Brain microvascular endothelial cell (primary cell): Measurements from ENCODE around the gene FADS1.
A peak's percentile ranks its signal among the peaks of the same experiment; 100 is the strongest.

Experiments used
- DNase-seq: peaks from one replicate; pipeline ENCODE4 v3.0.0-alpha.2; 2020
- H3K27ac ChIP-seq: fragments of 250-450 bp; sonication (Bioruptor Pico); 2 replicates; pipeline ENCODE4 v1.5.1; 2020; ENCODE audit warnings: mild to moderate bottlenecking, moderate library complexity
- H3K27me3 ChIP-seq: fragments of 250-450 bp; sonication (Bioruptor Pico); replicated peaks from 2 replicates; pipeline ENCODE4 v1.5.1; 2020; ENCODE audit warnings: mild to moderate bottlenecking
- H3K36me3 ChIP-seq: fragments of 250-450 bp; sonication (Bioruptor Pico); replicated peaks from 2 replicates; pipeline ENCODE4 v1.5.1; 2020; ENCODE audit warnings: mild to moderate bottlenecking
- H3K4me3 ChIP-seq: 2 replicates; pipeline ENCODE4 v1.5.1; 2011; ENCODE audit warnings: low read depth, mild to moderate bottlenecking, control low read depth, low read length, moderate library complexity
- in situ Hi-C: cut with HindIII; loops from 2 replicates; pipeline ENCODE4 v1.10.0; 2017; ENCODE audit warnings: low sequenced_read_pairs, low pct_ligation_motif_present
- TF ChIP-seq, protein P1 (sequence below): IDR thresholded peaks from 2 replicates; pipeline ENCODE4 v1.5.1; 2011; ENCODE audit warnings: low read depth, mild to moderate bottlenecking, moderate library complexity, low read length, control low read depth, inconsistent platforms; ENCODE audit errors: missing control alignments

Gene FADS1

DNA sequence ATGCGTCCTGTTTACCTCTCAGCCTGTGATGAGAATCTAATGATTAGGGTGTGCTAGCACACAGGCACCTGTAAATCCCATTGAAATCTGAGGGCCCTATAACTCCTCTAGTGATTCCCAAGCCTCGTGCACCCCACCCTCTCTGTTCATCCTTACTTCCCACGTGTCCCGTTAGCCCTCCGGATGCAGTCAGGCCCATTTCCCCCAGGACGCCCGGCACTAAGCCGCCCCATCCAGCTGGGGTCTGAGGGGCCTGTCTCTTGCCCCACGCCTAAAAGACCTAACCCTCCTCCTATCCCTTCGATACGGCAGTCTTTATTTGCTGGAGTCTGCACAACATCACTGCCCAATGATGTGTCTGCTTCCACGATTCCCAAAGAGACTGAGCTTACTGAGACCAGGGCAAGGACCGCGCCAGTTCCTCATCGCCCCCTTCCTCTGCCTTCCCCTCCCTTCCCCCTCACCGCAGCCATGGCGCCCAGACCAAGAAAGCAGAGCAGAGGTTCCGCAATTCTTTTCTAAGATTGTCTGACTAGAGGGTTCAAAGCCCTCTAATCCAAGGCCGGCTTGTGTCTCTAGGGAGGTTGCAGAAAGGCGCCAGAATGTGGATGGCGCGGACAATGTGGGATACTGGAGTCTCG is 10.2 kb upstream of the FADS1 start:
- no peak for DNase-seq
- Histone ChIP-seq H3K4me3 (peak overlapping the region; percentile 97), H3K27ac (peak overlapping the region; percentile 58), H3K36me3 (no peaks in the 10 kb centered on the region), H3K27me3 (no peaks in the 10 kb centered on the region)
- TF ChIP-seq, protein P1, sequence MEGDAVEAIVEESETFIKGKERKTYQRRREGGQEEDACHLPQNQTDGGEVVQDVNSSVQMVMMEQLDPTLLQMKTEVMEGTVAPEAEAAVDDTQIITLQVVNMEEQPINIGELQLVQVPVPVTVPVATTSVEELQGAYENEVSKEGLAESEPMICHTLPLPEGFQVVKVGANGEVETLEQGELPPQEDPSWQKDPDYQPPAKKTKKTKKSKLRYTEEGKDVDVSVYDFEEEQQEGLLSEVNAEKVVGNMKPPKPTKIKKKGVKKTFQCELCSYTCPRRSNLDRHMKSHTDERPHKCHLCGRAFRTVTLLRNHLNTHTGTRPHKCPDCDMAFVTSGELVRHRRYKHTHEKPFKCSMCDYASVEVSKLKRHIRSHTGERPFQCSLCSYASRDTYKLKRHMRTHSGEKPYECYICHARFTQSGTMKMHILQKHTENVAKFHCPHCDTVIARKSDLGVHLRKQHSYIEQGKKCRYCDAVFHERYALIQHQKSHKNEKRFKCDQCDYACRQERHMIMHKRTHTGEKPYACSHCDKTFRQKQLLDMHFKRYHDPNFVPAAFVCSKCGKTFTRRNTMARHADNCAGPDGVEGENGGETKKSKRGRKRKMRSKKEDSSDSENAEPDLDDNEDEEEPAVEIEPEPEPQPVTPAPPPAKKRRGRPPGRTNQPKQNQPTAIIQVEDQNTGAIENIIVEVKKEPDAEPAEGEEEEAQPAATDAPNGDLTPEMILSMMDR: no peak
- in situ Hi-C loops: no loop called here

DNA sequence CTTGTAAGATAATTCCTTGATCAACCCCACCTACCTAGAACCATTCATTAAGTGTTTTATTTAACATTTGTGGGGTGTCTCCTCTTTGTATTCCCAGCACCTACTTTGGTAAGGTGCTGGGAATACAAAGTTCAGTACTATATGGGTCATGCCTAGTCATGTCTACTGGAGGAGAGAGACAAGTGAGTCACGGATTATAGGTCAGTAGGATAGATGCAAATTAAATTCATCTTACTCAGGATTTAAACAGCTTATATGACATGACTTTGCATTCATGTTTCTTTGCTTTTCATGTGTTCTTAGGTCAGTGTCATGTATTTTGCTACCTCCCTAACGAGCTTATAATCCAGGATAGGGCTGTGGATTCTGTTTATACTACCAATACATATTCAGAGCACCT is 3.4 kb upstream of the FADS1 start:
- no peaks in the 10 kb centered on the region for H3K36me3 ChIP-seq
- H3K27me3 ChIP-seq: no peaks in the 10 kb centered on the region
- H3K27ac ChIP-seq: no peak overlapping the region
- DNase-seq: peak; percentile 13
- H3K4me3 ChIP-seq: no peak overlapping the region
- TF ChIP-seq, protein P1: no peak
- in situ Hi-C loops: no loop called here

DNA sequence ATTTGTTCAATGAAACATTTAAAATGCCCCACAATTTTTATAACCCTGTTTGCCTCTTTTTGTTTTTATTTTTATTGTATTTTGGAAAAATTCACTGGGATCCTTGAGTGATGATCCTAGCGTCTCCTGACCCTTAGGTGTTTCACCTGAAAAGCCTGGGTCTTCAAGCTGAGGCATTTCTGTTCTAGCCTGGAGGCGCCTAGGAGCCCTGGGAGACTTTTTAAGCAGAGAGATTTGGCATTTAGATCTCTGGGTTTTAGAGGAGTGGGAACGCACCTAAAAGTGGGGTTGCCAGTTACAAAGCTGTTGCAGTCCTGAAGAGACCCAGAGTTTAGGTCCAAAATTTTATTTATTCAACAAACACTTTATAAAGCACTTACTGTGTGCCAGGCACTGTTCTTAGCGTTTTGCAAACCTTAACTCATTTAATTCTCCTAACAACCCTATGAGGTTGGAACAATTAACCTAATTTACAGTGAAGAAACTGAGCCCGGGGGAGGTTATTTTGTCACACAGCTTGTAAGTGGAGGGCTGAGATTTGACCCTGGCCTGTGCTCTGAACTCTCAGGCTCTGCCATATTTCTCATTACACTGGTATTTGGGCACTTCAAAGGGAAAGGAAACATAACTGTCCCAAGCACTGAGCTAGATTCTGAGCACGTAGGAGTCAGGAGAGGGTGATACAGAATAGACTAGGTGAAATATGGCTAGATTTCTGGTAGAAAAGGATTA is 834 bp upstream of the FADS1 start:
- DNase-seq: no peak
- Histone ChIP-seq H3K4me3 (peak overlapping the region; percentile 89), H3K27me3 (no peaks in the 10 kb centered on the region), H3K27ac (no peak overlapping the region), H3K36me3 (peaks cover 5% of the 10 kb centered on the region)
- in situ Hi-C loops: no loop called here
- TF ChIP-seq, protein P1: no peak

DNA sequence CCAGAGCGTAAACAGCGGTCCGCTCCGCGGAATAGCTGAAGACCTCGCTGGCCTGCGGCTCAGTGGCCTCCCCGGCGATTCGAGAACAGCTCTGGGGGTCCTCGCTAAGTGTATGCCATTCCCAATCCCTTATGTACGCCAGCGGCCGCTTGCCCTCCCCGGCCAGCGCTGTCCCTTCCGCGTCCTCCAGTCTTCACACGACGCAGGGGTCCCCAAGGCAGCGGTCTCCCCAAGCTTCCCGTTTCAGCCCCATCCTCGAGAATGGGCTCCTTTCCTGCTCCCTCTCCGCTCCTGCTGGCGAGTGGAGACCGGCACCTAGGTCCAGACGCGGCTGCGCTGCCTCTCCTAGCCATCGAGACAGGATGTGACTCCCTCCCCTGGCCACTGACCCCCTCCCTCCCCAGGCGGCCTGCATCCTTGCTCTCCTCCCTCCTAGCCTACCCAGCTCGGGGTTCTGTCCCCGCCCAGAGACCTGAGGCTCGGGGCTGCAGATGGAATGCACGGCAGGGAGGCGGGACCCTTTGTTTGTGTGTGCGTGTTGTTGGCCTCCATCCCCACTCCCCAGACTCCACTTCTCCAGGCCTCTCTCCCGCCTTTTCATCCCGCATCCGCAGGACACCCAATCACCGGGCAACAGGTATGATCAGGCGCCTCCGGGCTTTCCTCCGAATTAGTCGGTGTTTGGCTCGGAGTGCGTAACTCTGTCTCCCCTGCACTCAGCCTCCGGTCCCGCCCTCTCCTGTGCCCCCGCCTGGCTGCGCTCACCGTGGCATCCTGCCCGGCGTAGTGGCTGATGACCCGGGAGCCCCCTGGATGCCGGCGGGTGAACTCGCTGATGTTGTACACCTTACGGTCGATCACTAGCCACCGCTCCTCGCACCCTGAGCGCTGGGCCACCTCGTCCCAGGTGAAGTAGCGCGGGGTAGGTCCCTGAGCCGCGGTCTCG is 740 bp downstream of the FADS1 start:
- peak; percentile 49 for DNase-seq
- peak overlapping the region; percentile 62 for H3K27ac ChIP-seq
- in situ Hi-C loops: no loop called here

More for the DNA sequence above, 740 bp downstream of the FADS1 start:
- TF ChIP-seq, protein P1: peak; percentile 29
- Histone ChIP-seq H3K4me3 (peak overlapping the region; percentile 89), H3K36me3 (peaks cover 20% of the 10 kb centered on the region), H3K27me3 (no peaks in the 10 kb centered on the region)
